LNCaP clone FGC (cell line): Measurements from ENCODE around the gene MSRB1.

Experiments
- DNase-seq: peaks from one replicate; pipeline ENCODE4 v3.0.0-alpha.2; 2011; ENCODE audit warnings: low read depth
- H3K4me3 ChIP-seq: 2 replicates; pipeline ENCODE4 v1.5.1; 2011; ENCODE audit warnings: mild to moderate bottlenecking, low read depth, low read length, control low read depth
- TF ChIP-seq, protein P1 (sequence below): IDR thresholded peaks from 2 replicates; pipeline ENCODE4 v1.5.1; 2012; ENCODE audit warnings: mild to moderate bottlenecking; ENCODE audit not compliant: control insufficient read depth, insufficient read depth; ENCODE audit errors: extremely low read depth

MSRB1 gene

DNA sequence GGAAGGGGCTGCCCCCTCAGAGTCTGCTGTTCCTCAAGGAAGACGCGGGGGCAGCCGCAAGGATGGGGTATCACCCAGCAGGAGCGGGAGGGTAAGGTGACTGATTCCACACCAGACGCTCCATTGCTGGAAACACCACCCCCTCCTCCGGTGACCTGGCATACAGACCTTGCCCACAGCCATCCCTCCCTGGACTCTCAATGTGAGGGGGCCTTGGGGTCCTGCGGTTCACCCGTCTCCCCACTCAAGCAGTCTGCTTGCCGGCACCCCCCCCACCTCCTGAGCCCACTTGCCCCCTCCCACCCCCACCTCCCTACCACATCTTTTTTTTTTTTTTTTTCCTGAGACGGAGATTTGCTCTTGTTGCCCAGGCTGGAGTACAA lies 12.7 kb downstream of the MSRB1 start:
- DNase-seq = no peak
- H3K4me3 ChIP-seq = no peak overlapping the region
- TF ChIP-seq, protein P1, sequence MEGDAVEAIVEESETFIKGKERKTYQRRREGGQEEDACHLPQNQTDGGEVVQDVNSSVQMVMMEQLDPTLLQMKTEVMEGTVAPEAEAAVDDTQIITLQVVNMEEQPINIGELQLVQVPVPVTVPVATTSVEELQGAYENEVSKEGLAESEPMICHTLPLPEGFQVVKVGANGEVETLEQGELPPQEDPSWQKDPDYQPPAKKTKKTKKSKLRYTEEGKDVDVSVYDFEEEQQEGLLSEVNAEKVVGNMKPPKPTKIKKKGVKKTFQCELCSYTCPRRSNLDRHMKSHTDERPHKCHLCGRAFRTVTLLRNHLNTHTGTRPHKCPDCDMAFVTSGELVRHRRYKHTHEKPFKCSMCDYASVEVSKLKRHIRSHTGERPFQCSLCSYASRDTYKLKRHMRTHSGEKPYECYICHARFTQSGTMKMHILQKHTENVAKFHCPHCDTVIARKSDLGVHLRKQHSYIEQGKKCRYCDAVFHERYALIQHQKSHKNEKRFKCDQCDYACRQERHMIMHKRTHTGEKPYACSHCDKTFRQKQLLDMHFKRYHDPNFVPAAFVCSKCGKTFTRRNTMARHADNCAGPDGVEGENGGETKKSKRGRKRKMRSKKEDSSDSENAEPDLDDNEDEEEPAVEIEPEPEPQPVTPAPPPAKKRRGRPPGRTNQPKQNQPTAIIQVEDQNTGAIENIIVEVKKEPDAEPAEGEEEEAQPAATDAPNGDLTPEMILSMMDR = no peak

DNA sequence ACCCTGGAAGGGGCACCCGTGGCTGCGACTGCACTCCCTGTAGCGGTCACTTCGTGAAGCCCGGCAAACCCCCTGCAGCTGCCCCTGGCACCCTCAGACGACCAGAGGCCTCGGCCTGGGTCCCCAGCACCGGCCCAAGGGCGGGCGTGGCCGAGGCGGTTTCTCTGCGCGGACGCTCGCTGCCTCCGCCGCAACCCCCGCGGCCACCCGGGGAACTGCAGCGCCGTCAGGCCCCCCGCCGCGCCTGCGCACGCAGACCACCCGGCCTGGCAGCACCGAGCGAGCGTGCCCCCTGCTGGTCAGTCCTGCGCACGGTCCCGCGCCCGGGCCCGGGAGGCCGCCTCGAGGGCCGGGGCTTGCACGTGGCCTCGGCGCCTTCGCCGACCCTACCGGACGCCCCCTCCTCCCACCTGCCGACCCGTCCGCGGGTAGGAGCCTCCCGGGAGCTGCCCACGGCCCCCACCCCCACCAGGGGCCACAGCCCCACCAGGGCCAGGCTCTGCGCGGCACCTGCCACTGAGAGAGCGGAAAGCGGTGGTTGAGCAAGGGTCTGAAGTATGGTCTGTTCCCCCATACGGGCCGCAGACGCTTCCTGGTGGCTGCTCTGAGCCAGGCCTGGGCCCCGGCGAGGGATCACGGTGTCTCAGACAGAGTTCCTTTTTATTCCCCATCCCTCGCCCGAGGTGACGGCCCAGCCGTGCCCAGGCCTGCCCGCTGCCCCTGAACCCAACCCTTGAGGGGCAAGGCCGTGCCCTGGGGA lies 13.2 kb downstream of the MSRB1 start:
- DNase-seq = no peak
- H3K4me3 ChIP-seq = peak overlapping the region; percentile 17
- TF ChIP-seq, protein P1 = peak; percentile 99

DNA sequence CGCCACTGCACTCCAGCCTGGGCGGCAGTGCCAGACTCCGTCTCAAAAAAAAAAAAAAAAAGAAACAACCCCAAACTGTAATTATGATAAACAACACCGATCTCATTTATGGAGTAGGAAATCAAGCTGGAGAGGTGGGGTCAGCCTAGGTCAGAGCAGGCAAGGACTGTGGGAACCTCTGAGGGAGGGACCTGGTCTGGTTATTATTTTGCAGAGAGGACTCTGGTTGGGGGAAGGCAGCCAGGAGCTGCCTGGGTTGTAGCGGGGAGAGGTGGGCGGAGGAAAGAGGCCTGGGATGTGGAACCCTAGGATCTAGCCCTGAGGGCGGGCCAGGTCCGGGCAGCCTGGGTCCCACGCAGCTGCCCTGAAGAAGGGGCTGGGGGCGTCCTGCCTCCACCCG lies 13.9 kb downstream of the MSRB1 start:
- DNase-seq = no peak
- TF ChIP-seq, protein P1 = no peak
- peak overlapping the region; percentile 17 for H3K4me3 ChIP-seq

DNA sequence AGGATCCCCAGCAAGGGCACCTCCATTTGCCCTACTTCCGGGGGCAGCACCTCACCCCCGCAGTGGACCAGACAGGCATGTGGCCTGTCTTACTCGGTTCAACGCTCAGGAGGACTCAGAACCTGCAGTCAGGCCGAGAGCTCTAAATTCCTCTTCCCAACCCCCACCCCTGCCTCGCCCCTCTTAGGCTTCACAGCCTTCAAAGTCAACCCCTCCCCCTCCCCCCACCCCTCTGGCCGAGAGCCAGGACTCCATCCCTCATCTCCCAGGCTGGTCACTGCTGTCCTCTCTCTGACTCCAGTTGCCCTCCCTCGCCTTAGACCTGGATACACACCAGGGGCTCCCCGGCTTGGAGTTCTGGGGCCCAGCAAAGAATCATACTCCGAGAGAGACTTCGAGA lies 16.7 kb downstream of the MSRB1 start:
- TF ChIP-seq, protein P1 = no peak
- H3K4me3 ChIP-seq = no peak overlapping the region
- DNase-seq = no peak

DNA sequence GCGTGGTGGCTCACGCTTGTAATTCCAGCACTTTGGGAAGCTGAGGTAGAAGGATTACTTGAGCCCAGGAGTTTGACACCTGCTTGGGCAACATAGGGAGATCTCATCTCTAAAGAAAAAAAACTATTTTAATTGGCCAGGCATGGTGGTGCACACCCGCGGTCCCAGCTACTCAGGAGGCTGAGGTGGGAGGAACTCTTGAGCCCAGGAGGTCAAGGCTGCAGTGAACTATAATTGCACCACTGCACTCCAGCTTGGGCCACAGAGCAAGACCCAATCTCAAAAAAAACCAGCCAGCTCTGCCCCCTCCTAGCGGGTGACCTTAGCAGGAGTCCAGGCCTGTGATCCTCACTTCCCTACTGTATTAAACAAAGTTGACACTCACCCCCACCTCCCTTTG lies 18.9 kb downstream of the MSRB1 start:
- no peak overlapping the region for H3K4me3 ChIP-seq
- TF ChIP-seq, protein P1 = no peak
- DNase-seq = no peak

DNA sequence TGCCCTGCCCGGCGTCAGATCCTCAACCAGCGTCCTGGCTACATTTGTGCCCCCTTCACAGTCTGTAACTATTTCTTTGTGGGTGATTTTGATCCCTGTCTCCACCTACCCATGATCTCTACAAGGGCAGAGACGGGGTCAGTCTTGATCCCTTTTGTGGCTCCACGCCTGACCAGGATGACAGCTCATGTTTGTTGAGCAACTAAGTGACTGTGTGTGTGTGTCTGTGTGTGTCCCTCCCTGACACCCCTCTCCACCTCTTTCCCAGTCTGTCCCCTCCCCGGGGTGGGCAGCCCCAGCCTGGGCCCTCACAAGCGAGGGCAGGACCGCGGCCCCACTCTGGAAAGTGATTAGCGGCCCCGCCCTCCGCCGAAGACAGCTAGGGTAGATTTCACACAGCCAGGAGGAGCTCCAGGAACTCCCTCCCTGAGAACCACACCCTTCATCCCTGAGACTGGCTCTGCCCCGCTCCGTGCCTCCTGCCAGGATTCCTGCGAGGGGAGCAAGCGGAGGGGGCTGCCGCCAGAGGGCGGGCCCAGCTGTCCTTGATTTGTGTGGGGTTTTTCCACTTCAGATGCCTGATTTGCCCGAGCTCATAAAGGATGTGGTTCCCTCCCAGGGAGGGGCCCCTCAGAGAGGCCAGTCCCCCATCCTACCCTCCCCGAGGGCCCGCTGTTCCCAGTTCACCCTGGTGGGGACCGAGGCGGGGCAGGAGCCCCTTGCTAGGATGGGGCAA lies 19.5 kb downstream of the MSRB1 start:
- DNase-seq = no peak
- TF ChIP-seq, protein P1 = no peak
- no peak overlapping the region for H3K4me3 ChIP-seq
